ENCODE data around the gene ZNF518A. TPM values are rescaled to one million over a fixed set of nuclear protein-coding genes. Genes with fewer than 3 reads are reported as not detected.
A peak's percentile ranks its signal among the peaks of the same experiment; 100 is the strongest.

ZNF518A gene
- total and polyA plus RNA-seq, 2 of the 13 experiments (the other 11 are each of a cell fraction or from before 2014, with no cell fraction given) = 21.7 to 37.1 TPM

DNA sequence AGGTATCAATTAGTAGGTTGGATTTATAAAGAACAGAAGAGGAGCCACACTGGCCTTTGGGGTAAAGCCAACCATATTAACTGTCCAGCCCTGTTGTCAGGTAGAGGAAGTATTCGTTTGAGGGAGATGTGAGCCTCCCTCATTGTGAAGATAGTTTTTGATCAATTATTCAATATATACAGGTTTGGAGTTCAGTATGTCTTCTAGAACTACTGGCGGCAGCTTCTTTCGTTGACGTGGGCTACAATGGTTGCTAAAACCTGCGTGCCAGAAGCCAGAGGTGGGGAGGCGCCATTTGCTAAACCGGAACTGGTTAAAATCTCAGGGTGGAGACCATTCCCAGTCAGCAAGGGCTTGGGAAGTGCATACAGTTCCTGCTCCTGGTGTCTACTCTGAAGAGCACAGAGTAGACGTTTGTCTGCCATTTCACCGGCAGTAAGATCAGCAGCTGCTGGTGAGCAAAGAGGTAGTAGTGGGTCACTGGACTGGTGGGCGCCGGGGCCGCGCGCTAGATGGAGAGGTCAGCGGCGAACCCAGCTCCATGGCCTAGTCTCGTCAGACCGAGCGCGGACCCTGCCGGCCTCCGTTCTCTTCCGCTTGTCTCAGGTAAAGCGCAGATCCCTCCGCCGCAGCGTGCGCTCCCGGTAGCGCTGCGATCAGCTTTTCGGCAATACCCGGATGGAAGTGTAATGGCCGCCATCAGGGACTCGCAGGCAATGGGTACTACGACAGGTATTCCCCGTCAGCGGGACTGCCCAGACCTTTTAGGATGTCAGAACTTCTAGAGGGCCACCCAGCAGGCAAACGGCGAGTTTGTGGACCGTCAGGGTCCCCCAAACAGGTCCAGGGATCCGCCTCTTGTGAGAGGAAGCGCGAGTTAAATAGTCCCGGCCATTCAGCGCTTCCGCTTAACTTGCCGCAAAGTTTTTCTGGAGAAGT is at the start of gene ZNF518A (continued):
- TF ChIP-seq GATAD2A (CRISPR knock-in tag; IDR thresholded peaks at IDR 0.05) (peak; percentile 36), CTCF (CRISPR knock-in tag; IDR thresholded peaks at IDR 0.05) (0 out of 2 replicates have a peak, but pooled peaks have one; percentile 6), THRA (CRISPR knock-in tag; IDR thresholded peaks at IDR 0.05; ENCODE audit: borderline replicate concordance) (peak; percentile 16; the same call in 1 of the 2 replicates), ZNF580 (CRISPR knock-in tag; IDR thresholded peaks at IDR 0.05; ENCODE audit: borderline replicate concordance, low read depth) (peak; percentile 82; the same call in 1 of the 2 replicates), IRX3 (CRISPR knock-in tag; IDR thresholded peaks at IDR 0.05; ENCODE audit: borderline replicate concordance, low read depth) (peak; percentile 54; the same call in 1 of the 2 replicates), ZNF879 (CRISPR knock-in tag; IDR thresholded peaks at IDR 0.05) (no peak; the same call in 1 of the 2 replicates), ESRRA (CRISPR knock-in tag; IDR thresholded peaks at IDR 0.05; ENCODE audit: low read depth) (peak; percentile 77), ISL2 (CRISPR knock-in tag; IDR thresholded peaks at IDR 0.05) (peak; percentile 66), ZNF558 (CRISPR knock-in tag; IDR thresholded peaks at IDR 0.05; ENCODE audit: borderline replicate concordance) (peak; percentile 69; the same call in 1 of the 2 replicates), ZNF841 (CRISPR knock-in tag; IDR thresholded peaks at IDR 0.05; ENCODE audit: borderline replicate concordance) (no peak), KLF16 (CRISPR knock-in tag; IDR thresholded peaks at IDR 0.05) (peak; percentile 70; a peak in 1 of 4 replicates), ZNF614 (CRISPR knock-in tag; IDR thresholded peaks at IDR 0.05; ENCODE audit: borderline replicate concordance) (0 out of 2 replicates have a peak, but pooled peaks have one; percentile 52), ERF (CRISPR knock-in tag; IDR thresholded peaks at IDR 0.05) (peak; percentile 26; the same call in 1 of the 2 replicates), YEATS4 (CRISPR knock-in tag; IDR thresholded peaks at IDR 0.05; ENCODE audit: borderline replicate concordance) (peak; percentile 97), POGK (CRISPR knock-in tag; conservative IDR thresholded peaks at IDR 0.05) (0 out of 2 replicates have a peak, but pooled peaks have one; percentile 55), CREB3 (CRISPR knock-in tag; IDR thresholded peaks at IDR 0.05) (no peak), ZNF12 (CRISPR knock-in tag; IDR thresholded peaks at IDR 0.05) (no peak)
- TF ChIP-seq, protein P1, sequence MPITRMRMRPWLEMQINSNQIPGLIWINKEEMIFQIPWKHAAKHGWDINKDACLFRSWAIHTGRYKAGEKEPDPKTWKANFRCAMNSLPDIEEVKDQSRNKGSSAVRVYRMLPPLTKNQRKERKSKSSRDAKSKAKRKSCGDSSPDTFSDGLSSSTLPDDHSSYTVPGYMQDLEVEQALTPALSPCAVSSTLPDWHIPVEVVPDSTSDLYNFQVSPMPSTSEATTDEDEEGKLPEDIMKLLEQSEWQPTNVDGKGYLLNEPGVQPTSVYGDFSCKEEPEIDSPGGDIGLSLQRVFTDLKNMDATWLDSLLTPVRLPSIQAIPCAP (CRISPR knock-in tag; IDR thresholded peaks at IDR 0.05; ENCODE audit: low read depth) = 0 out of 2 replicates have a peak, but pooled peaks have one; percentile 56
- TF ChIP-seq, protein P2, sequence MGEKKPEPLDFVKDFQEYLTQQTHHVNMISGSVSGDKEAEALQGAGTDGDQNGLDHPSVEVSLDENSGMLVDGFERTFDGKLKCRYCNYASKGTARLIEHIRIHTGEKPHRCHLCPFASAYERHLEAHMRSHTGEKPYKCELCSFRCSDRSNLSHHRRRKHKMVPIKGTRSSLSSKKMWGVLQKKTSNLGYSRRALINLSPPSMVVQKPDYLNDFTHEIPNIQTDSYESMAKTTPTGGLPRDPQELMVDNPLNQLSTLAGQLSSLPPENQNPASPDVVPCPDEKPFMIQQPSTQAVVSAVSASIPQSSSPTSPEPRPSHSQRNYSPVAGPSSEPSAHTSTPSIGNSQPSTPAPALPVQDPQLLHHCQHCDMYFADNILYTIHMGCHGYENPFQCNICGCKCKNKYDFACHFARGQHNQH (CRISPR knock-in tag; IDR thresholded peaks at IDR 0.05) = no peak; the same call in none of the 2 replicates
